HepG2 (cell line): ENCODE data around the gene SPSB1. TPM values are rescaled to one million over a fixed set of nuclear protein-coding genes. Genes with fewer than 3 reads are reported as not detected.
A peak's percentile ranks its signal among the peaks of the same experiment; 100 is the strongest.

Experiments
- ARNTL ChIP-seq: sonication (generic); formaldehyde crosslinking; IDR thresholded peaks from 2 replicates; pipeline ENCODE4 v1.4.0; 2020; ENCODE audit warnings: mild to moderate bottlenecking, missing genetic modification reagents
- CBX2 ChIP-seq, 2 experiments: fragments of 200-600 bp in 1 of 2; sonication (generic); formaldehyde crosslinking in 1 of 2; IDR thresholded peaks; 2 replicates each; pipeline versions ENCODE4 v1.7.0 to v1.8.1; 2018 to 2022; ENCODE audit warnings: low read depth in 2 of 2, low read length in 1 of 2, mild to moderate bottlenecking in 1 of 2, missing genetic modification reagents in 1 of 2
- CC2D1A ChIP-seq: sonication (generic); formaldehyde crosslinking; IDR thresholded peaks from 2 replicates; pipeline ENCODE4 v1.8.1; 2023; ENCODE audit warnings: mild to moderate bottlenecking, missing genetic modification reagents
- EEA1 ChIP-seq: sonication (generic); formaldehyde crosslinking; IDR thresholded peaks from 2 replicates; pipeline ENCODE4 v1.5.1; 2020; ENCODE audit warnings: mild to moderate bottlenecking, missing genetic modification reagents, borderline replicate concordance
- ERF ChIP-seq: IDR thresholded peaks from 2 replicates; pipeline ENCODE4 v1.6.1; 2018; ENCODE audit warnings: missing biosample characterization, missing genetic modification reagents
- ESRRA ChIP-seq: sonication (generic); formaldehyde crosslinking; IDR thresholded peaks from 2 replicates; pipeline ENCODE4 v1.5.1; 2020; ENCODE audit warnings: mild to moderate bottlenecking, low read depth, missing genetic modification reagents
- FOXJ3 ChIP-seq: sonication (generic); formaldehyde crosslinking; IDR thresholded peaks from 2 replicates; pipeline ENCODE4 v1.4.0; 2020; ENCODE audit warnings: missing genetic modification reagents, mild to moderate bottlenecking, borderline replicate concordance
- FOXO1 ChIP-seq: sonication (generic); formaldehyde crosslinking; IDR thresholded peaks from 2 replicates; pipeline ENCODE4 v1.4.0; 2020; ENCODE audit warnings: missing genetic modification reagents
- GTF3A ChIP-seq: sonication (generic); formaldehyde crosslinking; conservative IDR thresholded peaks from 2 replicates; pipeline ENCODE4 v1.4.0; 2020; ENCODE audit warnings: mild to moderate bottlenecking, missing genetic modification reagents
- HDAC2 ChIP-seq: sonication (generic); formaldehyde crosslinking; IDR thresholded peaks from 2 replicates; pipeline ENCODE4 v1.4.0; 2020; ENCODE audit warnings: missing genetic modification reagents
- HIVEP1 ChIP-seq: sonication (generic); formaldehyde crosslinking; IDR thresholded peaks from 2 replicates; pipeline ENCODE4 v1.4.0; 2020; ENCODE audit warnings: mild to moderate bottlenecking, missing genetic modification reagents
- IKZF1 ChIP-seq: fragments of 450-650 bp; IDR thresholded peaks from 2 replicates; pipeline ENCODE4 v1.7.1; 2016
- KAT8 ChIP-seq: IDR thresholded peaks from 2 replicates; pipeline ENCODE4 v1.6.1; 2016; ENCODE audit warnings: missing genetic modification reagents, missing compliant biosample characterization
- MNT ChIP-seq: fragments of 450-650 bp; IDR thresholded peaks from 2 replicates; pipeline ENCODE4 v1.6.1; 2016
- MYC ChIP-seq: sonication (generic); formaldehyde crosslinking; IDR thresholded peaks from 2 replicates; pipeline ENCODE4 v1.9.0; 2021; ENCODE audit warnings: missing genetic modification reagents, borderline replicate concordance
- PRPF4 ChIP-seq: fragments of 200-400 bp; formaldehyde crosslinking; IDR thresholded peaks from 2 replicates; pipeline ENCODE4 v1.6.1; 2016; ENCODE audit warnings: low read length, low read depth; ENCODE audit not compliant: poor library complexity, severe bottlenecking
- SPEN ChIP-seq: sonication (generic); formaldehyde crosslinking; IDR thresholded peaks from 2 replicates; pipeline ENCODE4 v1.5.1; 2020; ENCODE audit warnings: low read depth, mild to moderate bottlenecking, missing genetic modification reagents
- SRSF1 ChIP-seq: fragments of 200-400 bp; formaldehyde crosslinking; optimal IDR thresholded peaks from 2 replicates; pipeline ENCODE3; 2017; ENCODE audit warnings: mild to moderate bottlenecking, low read depth, low read length, moderate library complexity
- ZKSCAN5 ChIP-seq: sonication (generic); formaldehyde crosslinking; IDR thresholded peaks from 2 replicates; pipeline ENCODE4 v1.5.1; 2020; ENCODE audit warnings: mild to moderate bottlenecking, missing genetic modification reagents
- ZKSCAN8 ChIP-seq: IDR thresholded peaks from 2 replicates; pipeline ENCODE4 v1.6.1; 2016; ENCODE audit warnings: borderline replicate concordance, missing genetic modification reagents, missing compliant biosample characterization
- ZNF337 ChIP-seq: sonication (generic); formaldehyde crosslinking; IDR thresholded peaks from 2 replicates; pipeline ENCODE4 v1.5.1; 2020; ENCODE audit warnings: missing genetic modification reagents, low read depth, mild to moderate bottlenecking, borderline replicate concordance
- ZNF441 ChIP-seq: sonication (generic); formaldehyde crosslinking; IDR thresholded peaks from 2 replicates; pipeline ENCODE4 v1.7.0; 2021; ENCODE audit warnings: missing genetic modification reagents, borderline replicate concordance
- ZNF558 ChIP-seq: sonication (generic); formaldehyde crosslinking; IDR thresholded peaks from 2 replicates; pipeline ENCODE4 v1.9.0; 2022; ENCODE audit warnings: mild to moderate bottlenecking, missing genetic modification reagents, borderline replicate concordance
- ZNF639 ChIP-seq: conservative IDR thresholded peaks from 2 replicates; pipeline ENCODE4 v1.6.1; 2018; ENCODE audit warnings: missing genetic modification reagents
- ZNF788 ChIP-seq: sonication (generic); formaldehyde crosslinking; IDR thresholded peaks from 2 replicates; pipeline ENCODE4 v1.5.0; 2020; ENCODE audit warnings: mild to moderate bottlenecking, missing genetic modification reagents, borderline replicate concordance
- ZNF800 ChIP-seq: sonication (generic); formaldehyde crosslinking; IDR thresholded peaks from 2 replicates; pipeline ENCODE4 v1.4.0; 2020; ENCODE audit warnings: missing genetic modification reagents
- polyA plus RNA-seq, 8 experiments: library from polyadenylated mRNA; depleted of rRNA in 3 of 8; stranded (reverse) in 7 of 8; unstranded in 1 of 8; fragments of >200 nt; fragmentation: Illumina TruSeq in 4 of 8; extraction: Trizol in 4 of 8; gene quantifications; 2 replicates each; pipeline versions ENCODE4 v1.2.1 to v1.2.3, GENCODE V29; 2011 to 2016; ENCODE audit warnings: low read depth in 4 of 8, missing spikeins in 1 of 8, mixed read lengths in 1 of 8; ENCODE audit not compliant: insufficient read depth in 1 of 8
- total RNA-seq, 5 experiments: library from RNA; depleted of rRNA; stranded (reverse); fragments of >200 nt; fragmentation: Illumina TruSeq; extraction: Trizol; gene quantifications; 2 replicates each; pipeline ENCODE4 v1.2.3, GENCODE V29; 2016; ENCODE audit warnings: low read depth in 1 of 5

SPSB1 gene
- total and polyA plus RNA-seq, 2 of the 13 experiments (the other 11 are each of a cell fraction or from before 2014, with no cell fraction given) = 5.0 to 8.0 TPM

DNA sequence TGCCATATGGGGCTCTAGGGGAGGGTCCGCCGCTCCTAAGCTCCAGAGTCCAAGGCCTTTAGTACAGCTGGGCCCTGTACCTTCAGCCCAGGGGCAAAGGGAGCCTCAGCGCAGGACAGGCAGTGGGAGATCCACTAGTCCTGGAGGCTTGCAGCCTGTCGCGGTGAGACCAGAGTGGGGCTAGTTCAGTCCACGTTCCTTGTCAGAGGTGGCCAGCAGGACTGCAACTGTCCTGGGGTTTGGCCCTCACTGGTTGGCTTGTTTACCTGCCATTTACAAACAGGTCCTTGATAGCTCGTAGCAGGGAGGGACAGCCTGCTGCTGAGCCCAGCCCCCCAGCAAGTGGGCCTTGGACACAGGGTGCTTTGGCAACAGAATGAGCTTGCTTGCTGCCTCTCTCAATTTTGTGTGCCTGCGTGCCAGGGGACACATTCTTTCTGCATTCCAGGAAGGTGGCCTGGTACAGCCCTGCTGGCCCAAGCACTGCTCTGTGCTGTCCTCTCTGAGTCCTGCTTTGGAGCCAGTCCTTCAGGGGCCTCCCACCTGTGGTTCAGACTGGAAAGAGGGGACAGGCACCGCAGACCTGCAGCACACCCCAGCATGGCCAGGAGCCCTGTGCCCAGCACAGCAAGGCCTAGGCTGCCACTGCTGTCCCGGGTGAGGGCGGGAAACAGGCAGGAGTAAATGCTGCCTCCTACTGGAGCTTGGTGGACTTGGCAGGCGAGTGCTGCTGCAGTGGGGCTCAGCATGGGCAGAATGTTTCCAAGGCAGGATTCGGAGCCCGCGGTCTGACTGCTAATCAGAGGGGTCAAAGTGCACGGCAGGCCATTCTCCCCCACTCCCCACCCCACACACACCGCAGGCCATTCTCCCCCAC lies 42.9 kb upstream of the SPSB1 start (continued):
- TF ChIP-seq HDAC2 (CRISPR knock-in tag) (peak; percentile 83), GTF3A (CRISPR knock-in tag) (no peak), MNT (no peak), ERF (CRISPR knock-in tag) (peak; percentile 45; the same call in 1 of the 2 replicates), PRPF4 (no peak), SRSF1 (no peak), CBX2 (IDR thresholded peaks at IDR 0.05; ENCODE audit: low read depth, low read length) (no peak), CBX2 (CRISPR knock-in tag; IDR thresholded peaks at IDR 0.05; ENCODE audit: low read depth) (no peak), ZNF639 (CRISPR knock-in tag) (no peak), MYC (peak; percentile 83), ZNF558 (no peak; the same call in 1 of the 2 replicates), IKZF1 (no peak), ZKSCAN5 (CRISPR knock-in tag) (no peak), ZKSCAN8 (CRISPR knock-in tag) (no peak), ZNF441 (no peak), SPEN (CRISPR knock-in tag) (peak; percentile 70), ZNF800 (0 out of 2 replicates have a peak, but pooled peaks have one; percentile 46), ARNTL (CRISPR knock-in tag) (peak; percentile 65), EEA1 (no peak; the same call in 1 of the 2 replicates), ZNF337 (CRISPR knock-in tag) (0 out of 2 replicates have a peak, but pooled peaks have one; percentile 34), KAT8 (peak; percentile 39; the same call in 1 of the 2 replicates), ESRRA (peak; percentile 68; the same call in 1 of the 2 replicates), CC2D1A (CRISPR knock-in tag) (no peak), HIVEP1 (CRISPR knock-in tag) (peak; percentile 44), FOXO1 (CRISPR knock-in tag) (peak; percentile 38; the same call in 1 of the 2 replicates), ZNF788 (peak; percentile 83; the same call in 1 of the 2 replicates), FOXJ3 (CRISPR knock-in tag) (no peak)
